H1 (cell line): ENCODE measurements around the gene E2F2. TPM values are rescaled to one million over a fixed set of nuclear protein-coding genes. Genes with fewer than 3 reads are reported as not detected.

Experiments used
- POU5F1 ChIP-seq: IDR thresholded peaks from 2 replicates; pipeline ENCODE4 v1.6.1; 2011; ENCODE audit warnings: low read depth, mild to moderate bottlenecking, low read length, moderate library complexity
- SIRT6 ChIP-seq: IDR thresholded peaks from one replicate; pipeline ENCODE4 v1.7.1; 2012; ENCODE audit warnings: low read length, inconsistent platforms
- SIX5 ChIP-seq: IDR thresholded peaks from 2 replicates; pipeline ENCODE4 v1.6.1; 2011; ENCODE audit warnings: mild to moderate bottlenecking, low read depth, low read length
- polyA plus RNA-seq, 7 experiments: library from polyadenylated mRNA; depleted of rRNA in 3 of 7; stranded (reverse) in 5 of 7; unstranded in 2 of 7; fragments of >200 nt in 5 of 7; fragments of 200-250 nt in 2 of 7; gene quantifications; 1 replicate in 5 of 7; 2 replicates in 1 of 7; 4 replicates in 1 of 7; pipeline versions ENCODE4 v1.2.1 to v1.2.3, GENCODE V29; 2011 to 2013; ENCODE audit warnings: missing spikeins in 2 of 7, mixed read lengths in 2 of 7
- total RNA-seq: library from RNA; stranded (reverse); fragmentation: NEBNext Ultra II Directional; extraction: Animal tissue kit (Norgen Biotek cat#: 25700); gene quantifications from 2 replicates; pipeline ENCODE4 v1.2.1, GENCODE V29; 2021
- TF ChIP-seq, protein P1 (sequence below): IDR thresholded peaks from 2 replicates; pipeline ENCODE4 v1.6.1; 2011; ENCODE audit warnings: low read length, improper control_type of control experiment
- TF ChIP-seq, protein P2 (sequence below): IDR thresholded peaks from 2 replicates; pipeline ENCODE4 v1.6.1; 2012; ENCODE audit warnings: low read length, inconsistent platforms
- TF ChIP-seq, protein P3 (sequence below): fragments of 300-600 bp; sonication (generic); IDR thresholded peaks from 2 replicates; pipeline ENCODE4 v1.7.1; 2012; ENCODE audit warnings: low read length, moderate library complexity, mild to moderate bottlenecking, inconsistent platforms; ENCODE audit not compliant: insufficient replicate concordance

E2F2 gene
- total and polyA plus RNA-seq, 2 of the 8 experiments (the other 6 are each of a cell fraction or from before 2014, with no cell fraction given): 1.8 to 7.0 TPM

DNA sequence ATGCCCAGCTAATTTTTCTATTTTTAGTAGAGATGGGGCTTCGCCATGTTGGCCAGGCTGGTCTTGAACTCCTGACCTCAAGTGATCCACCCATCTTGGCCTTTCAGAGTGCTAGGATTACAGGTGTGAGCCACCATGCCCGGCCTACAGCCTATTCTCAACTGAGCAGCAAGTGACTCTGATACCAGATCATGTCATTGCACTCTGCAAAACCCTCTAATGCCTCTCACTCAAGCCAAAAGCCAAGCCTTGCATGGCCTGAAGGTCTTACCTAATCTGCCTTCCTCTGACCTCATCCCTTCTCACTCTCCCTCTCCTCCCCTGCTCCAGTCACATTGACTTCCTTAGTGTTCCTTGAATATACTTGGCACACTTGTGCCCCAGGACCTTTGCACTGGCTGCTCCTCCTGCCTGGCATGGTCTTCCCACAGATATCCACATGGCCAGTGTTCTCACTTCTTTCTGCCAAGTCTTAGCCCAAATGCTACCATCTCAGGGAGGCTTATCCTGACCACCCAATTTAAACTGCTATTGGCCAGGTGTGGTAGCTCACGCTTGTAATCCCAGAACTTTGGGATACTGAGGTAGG, 38.8 kb downstream of the E2F2 start (continued):
- TF ChIP-seq, protein P1, sequence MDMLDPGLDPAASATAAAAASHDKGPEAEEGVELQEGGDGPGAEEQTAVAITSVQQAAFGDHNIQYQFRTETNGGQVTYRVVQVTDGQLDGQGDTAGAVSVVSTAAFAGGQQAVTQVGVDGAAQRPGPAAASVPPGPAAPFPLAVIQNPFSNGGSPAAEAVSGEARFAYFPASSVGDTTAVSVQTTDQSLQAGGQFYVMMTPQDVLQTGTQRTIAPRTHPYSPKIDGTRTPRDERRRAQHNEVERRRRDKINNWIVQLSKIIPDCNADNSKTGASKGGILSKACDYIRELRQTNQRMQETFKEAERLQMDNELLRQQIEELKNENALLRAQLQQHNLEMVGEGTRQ: no peak
- TF ChIP-seq SIRT6: no peak
- TF ChIP-seq, protein P2, sequence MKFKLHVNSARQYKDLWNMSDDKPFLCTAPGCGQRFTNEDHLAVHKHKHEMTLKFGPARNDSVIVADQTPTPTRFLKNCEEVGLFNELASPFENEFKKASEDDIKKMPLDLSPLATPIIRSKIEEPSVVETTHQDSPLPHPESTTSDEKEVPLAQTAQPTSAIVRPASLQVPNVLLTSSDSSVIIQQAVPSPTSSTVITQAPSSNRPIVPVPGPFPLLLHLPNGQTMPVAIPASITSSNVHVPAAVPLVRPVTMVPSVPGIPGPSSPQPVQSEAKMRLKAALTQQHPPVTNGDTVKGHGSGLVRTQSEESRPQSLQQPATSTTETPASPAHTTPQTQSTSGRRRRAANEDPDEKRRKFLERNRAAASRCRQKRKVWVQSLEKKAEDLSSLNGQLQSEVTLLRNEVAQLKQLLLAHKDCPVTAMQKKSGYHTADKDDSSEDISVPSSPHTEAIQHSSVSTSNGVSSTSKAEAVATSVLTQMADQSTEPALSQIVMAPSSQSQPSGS: no peak
- TF ChIP-seq SIX5: no peak
- TF ChIP-seq, protein P3, sequence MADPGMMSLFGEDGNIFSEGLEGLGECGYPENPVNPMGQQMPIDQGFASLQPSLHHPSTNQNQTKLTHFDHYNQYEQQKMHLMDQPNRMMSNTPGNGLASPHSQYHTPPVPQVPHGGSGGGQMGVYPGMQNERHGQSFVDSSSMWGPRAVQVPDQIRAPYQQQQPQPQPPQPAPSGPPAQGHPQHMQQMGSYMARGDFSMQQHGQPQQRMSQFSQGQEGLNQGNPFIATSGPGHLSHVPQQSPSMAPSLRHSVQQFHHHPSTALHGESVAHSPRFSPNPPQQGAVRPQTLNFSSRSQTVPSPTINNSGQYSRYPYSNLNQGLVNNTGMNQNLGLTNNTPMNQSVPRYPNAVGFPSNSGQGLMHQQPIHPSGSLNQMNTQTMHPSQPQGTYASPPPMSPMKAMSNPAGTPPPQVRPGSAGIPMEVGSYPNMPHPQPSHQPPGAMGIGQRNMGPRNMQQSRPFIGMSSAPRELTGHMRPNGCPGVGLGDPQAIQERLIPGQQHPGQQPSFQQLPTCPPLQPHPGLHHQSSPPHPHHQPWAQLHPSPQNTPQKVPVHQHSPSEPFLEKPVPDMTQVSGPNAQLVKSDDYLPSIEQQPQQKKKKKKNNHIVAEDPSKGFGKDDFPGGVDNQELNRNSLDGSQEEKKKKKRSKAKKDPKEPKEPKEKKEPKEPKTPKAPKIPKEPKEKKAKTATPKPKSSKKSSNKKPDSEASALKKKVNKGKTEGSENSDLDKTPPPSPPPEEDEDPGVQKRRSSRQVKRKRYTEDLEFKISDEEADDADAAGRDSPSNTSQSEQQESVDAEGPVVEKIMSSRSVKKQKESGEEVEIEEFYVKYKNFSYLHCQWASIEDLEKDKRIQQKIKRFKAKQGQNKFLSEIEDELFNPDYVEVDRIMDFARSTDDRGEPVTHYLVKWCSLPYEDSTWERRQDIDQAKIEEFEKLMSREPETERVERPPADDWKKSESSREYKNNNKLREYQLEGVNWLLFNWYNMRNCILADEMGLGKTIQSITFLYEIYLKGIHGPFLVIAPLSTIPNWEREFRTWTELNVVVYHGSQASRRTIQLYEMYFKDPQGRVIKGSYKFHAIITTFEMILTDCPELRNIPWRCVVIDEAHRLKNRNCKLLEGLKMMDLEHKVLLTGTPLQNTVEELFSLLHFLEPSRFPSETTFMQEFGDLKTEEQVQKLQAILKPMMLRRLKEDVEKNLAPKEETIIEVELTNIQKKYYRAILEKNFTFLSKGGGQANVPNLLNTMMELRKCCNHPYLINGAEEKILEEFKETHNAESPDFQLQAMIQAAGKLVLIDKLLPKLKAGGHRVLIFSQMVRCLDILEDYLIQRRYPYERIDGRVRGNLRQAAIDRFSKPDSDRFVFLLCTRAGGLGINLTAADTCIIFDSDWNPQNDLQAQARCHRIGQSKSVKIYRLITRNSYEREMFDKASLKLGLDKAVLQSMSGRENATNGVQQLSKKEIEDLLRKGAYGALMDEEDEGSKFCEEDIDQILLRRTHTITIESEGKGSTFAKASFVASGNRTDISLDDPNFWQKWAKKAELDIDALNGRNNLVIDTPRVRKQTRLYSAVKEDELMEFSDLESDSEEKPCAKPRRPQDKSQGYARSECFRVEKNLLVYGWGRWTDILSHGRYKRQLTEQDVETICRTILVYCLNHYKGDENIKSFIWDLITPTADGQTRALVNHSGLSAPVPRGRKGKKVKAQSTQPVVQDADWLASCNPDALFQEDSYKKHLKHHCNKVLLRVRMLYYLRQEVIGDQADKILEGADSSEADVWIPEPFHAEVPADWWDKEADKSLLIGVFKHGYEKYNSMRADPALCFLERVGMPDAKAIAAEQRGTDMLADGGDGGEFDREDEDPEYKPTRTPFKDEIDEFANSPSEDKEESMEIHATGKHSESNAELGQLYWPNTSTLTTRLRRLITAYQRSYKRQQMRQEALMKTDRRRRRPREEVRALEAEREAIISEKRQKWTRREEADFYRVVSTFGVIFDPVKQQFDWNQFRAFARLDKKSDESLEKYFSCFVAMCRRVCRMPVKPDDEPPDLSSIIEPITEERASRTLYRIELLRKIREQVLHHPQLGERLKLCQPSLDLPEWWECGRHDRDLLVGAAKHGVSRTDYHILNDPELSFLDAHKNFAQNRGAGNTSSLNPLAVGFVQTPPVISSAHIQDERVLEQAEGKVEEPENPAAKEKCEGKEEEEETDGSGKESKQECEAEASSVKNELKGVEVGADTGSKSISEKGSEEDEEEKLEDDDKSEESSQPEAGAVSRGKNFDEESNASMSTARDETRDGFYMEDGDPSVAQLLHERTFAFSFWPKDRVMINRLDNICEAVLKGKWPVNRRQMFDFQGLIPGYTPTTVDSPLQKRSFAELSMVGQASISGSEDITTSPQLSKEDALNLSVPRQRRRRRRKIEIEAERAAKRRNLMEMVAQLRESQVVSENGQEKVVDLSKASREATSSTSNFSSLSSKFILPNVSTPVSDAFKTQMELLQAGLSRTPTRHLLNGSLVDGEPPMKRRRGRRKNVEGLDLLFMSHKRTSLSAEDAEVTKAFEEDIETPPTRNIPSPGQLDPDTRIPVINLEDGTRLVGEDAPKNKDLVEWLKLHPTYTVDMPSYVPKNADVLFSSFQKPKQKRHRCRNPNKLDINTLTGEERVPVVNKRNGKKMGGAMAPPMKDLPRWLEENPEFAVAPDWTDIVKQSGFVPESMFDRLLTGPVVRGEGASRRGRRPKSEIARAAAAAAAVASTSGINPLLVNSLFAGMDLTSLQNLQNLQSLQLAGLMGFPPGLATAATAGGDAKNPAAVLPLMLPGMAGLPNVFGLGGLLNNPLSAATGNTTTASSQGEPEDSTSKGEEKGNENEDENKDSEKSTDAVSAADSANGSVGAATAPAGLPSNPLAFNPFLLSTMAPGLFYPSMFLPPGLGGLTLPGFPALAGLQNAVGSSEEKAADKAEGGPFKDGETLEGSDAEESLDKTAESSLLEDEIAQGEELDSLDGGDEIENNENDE: no peak
- no peak for TF ChIP-seq POU5F1
